Vagina (tissue), 2 donors: ENCODE measurements around the gene DBNDD1.

Source experiments
- CTCF ChIP-seq, 3 experiments: fragments of 450-650 bp in 2 of 3; fragments of 200-600 bp in 1 of 3; sonication (generic) in 1 of 3; IDR thresholded peaks; one replicate each; pipeline ENCODE4 v1.5.1; 2017 to 2019; ENCODE audit warnings: antibody characterized with exemption in 3 of 3, mild to moderate bottlenecking in 2 of 3, moderate library complexity in 2 of 3
- POLR2A ChIP-seq, 2 donors: fragments of 450-650 bp; IDR thresholded peaks; one replicate each; pipeline ENCODE4 v1.6.1; 2017; ENCODE audit warnings: antibody characterized with exemption in 2 of 2, mild to moderate bottlenecking in 2 of 2, moderate library complexity in 2 of 2
- POLR2AphosphoS5 ChIP-seq, 2 donors: sonication (generic); formaldehyde crosslinking; IDR thresholded peaks; one replicate each; pipeline ENCODE4 v1.9.0; 2017; ENCODE audit warnings: antibody characterized with exemption in 2 of 2, mild to moderate bottlenecking in 2 of 2, low read depth in 1 of 2; ENCODE audit not compliant: insufficient read depth in 1 of 2

- TF ChIP-seq POLR2A (IDR thresholded peaks at IDR 0.05) (no peak), CTCF (IDR thresholded peaks at IDR 0.05) (no peak), POLR2AphosphoS5 (IDR thresholded peaks at IDR 0.05; ENCODE audit: insufficient read depth in 1 of 2, low read depth in 1 of 2) (no peak)
Measured at GRCh38 chr16:90046122-90046970, 27.1 kb upstream of the DBNDD1 start.
